Liver (tissue), 9 donors: Measurements from ENCODE around the gene KCNK18. TPM values are rescaled to one million over a fixed set of nuclear protein-coding genes. Genes with fewer than 3 reads are reported as not detected.

Source experiments
- DNase-seq: peaks from one replicate; pipeline ENCODE4 v3.0.0-alpha.2; 2017; ENCODE audit warnings: low spot score
- H3K27ac ChIP-seq, 2 donors: one replicate each; pipeline ENCODE4 v1.7.0; 2013; ENCODE audit warnings: inconsistent platforms in 2 of 2, low read length in 2 of 2, control low read depth in 1 of 2, low read depth in 1 of 2, mild to moderate bottlenecking in 1 of 2
- H3K27me3 ChIP-seq, 4 donors: one replicate each; pipeline versions ENCODE4 v1.6.1 to v1.7.0; 2013; ENCODE audit warnings: low read length in 3 of 4, inconsistent platforms in 1 of 4, mild to moderate bottlenecking in 1 of 4, moderate library complexity in 1 of 4; ENCODE audit not compliant: control insufficient read depth in 4 of 4, insufficient read depth in 4 of 4
- H3K36me3 ChIP-seq, 4 donors: one replicate each; pipeline versions ENCODE4 v1.6.1 to v1.7.0; 2013; ENCODE audit warnings: low read length in 3 of 4, mild to moderate bottlenecking in 3 of 4, low read depth in 1 of 4, moderate library complexity in 1 of 4; ENCODE audit not compliant: control insufficient read depth in 4 of 4, insufficient read depth in 3 of 4
- H3K4me1 ChIP-seq, 4 donors: one replicate each; pipeline versions ENCODE4 v1.6.1 to v1.7.0; 2013; ENCODE audit warnings: low read length in 3 of 4, mild to moderate bottlenecking in 3 of 4, moderate library complexity in 1 of 4; ENCODE audit not compliant: control insufficient read depth in 4 of 4, insufficient read depth in 4 of 4
- H3K4me3 ChIP-seq, 3 donors: one replicate each; pipeline versions ENCODE4 v1.6.1 to v1.7.0; 2013; ENCODE audit warnings: low read length in 3 of 3, control low read depth in 1 of 3, low read depth in 1 of 3, mild to moderate bottlenecking in 1 of 3
- H3K9ac ChIP-seq, 2 donors: one replicate each; pipeline ENCODE4 v1.7.0; 2013; ENCODE audit warnings: low read length in 2 of 2, mild to moderate bottlenecking in 2 of 2, moderate library complexity in 2 of 2, control low read depth in 1 of 2, low read depth in 1 of 2
- H3K9me3 ChIP-seq, 4 donors: one replicate each; pipeline versions ENCODE4 v1.6.1 to v1.7.0; 2013; ENCODE audit warnings: low read length in 3 of 4; ENCODE audit not compliant: control insufficient read depth in 4 of 4
- EGR1 ChIP-seq, 2 donors: IDR thresholded peaks; 2 replicates each; pipeline ENCODE4 v1.6.1; 2016 to 2018; ENCODE audit warnings: antibody characterized with exemption in 2 of 2, low read depth in 2 of 2
- FOXA1 ChIP-seq: IDR thresholded peaks from 2 replicates; pipeline ENCODE4 v1.6.1; 2016; ENCODE audit warnings: antibody characterized with exemption
- FOXA2 ChIP-seq: IDR thresholded peaks from 2 replicates; pipeline ENCODE4 v1.6.1; 2016; ENCODE audit warnings: antibody characterized with exemption
- GABPA ChIP-seq, 2 donors: IDR thresholded peaks in 1 of 2; conservative IDR thresholded peaks in 1 of 2; 2 replicates each; pipeline ENCODE4 v1.6.1; 2016; ENCODE audit warnings: antibody characterized with exemption in 2 of 2, mild to moderate bottlenecking in 1 of 2, moderate library complexity in 1 of 2
- HNF4A ChIP-seq, 2 donors: conservative IDR thresholded peaks; 2 replicates each; pipeline ENCODE4 v1.6.1; 2016; ENCODE audit warnings: antibody characterized with exemption in 2 of 2, mild to moderate bottlenecking in 2 of 2
- HNF4G ChIP-seq: IDR thresholded peaks from 2 replicates; pipeline ENCODE4 v1.6.1; 2016; ENCODE audit warnings: antibody characterized with exemption
- JUND ChIP-seq, 2 donors: IDR thresholded peaks; 2 replicates each; pipeline ENCODE4 v1.6.1; 2016; ENCODE audit warnings: antibody characterized with exemption in 2 of 2
- RAD21 ChIP-seq, 2 donors: IDR thresholded peaks; 2 replicates each; pipeline ENCODE4 v1.6.1; 2016; ENCODE audit warnings: antibody characterized with exemption in 2 of 2, mild to moderate bottlenecking in 2 of 2
- REST ChIP-seq: IDR thresholded peaks from 2 replicates; pipeline ENCODE4 v1.6.1; 2016; ENCODE audit warnings: antibody characterized with exemption, mild to moderate bottlenecking
- RXRA ChIP-seq, 2 donors: IDR thresholded peaks; 2 replicates each; pipeline ENCODE4 v1.6.1; 2017 to 2018; ENCODE audit warnings: antibody characterized with exemption in 2 of 2, mild to moderate bottlenecking in 1 of 2
- SP1 ChIP-seq: IDR thresholded peaks from 2 replicates; pipeline ENCODE4 v1.6.1; 2018; ENCODE audit warnings: antibody characterized with exemption, mild to moderate bottlenecking
- TAF1 ChIP-seq: conservative IDR thresholded peaks from 2 replicates; pipeline ENCODE4 v1.6.1; 2016; ENCODE audit warnings: antibody characterized with exemption, mild to moderate bottlenecking
- YY1 ChIP-seq: IDR thresholded peaks from 2 replicates; pipeline ENCODE4 v1.6.1; 2016; ENCODE audit warnings: antibody characterized with exemption, mild to moderate bottlenecking
- WGBS: extraction: QIAGEN DNeasy Blood & Tissue Kit; methylation state at CpG from one replicate; pipeline ENCODE4 v1.1.7; 2013; 5-methylcytosine and 5-hydroxymethylcytosine counted together
- polyA plus RNA-seq, 2 donors: library from polyadenylated mRNA; stranded (reverse) in 1 of 2; unstranded in 1 of 2; fragments of 200-250 nt in 1 of 2; fragments of >200 nt in 1 of 2; fragmentation: Nextera tagmentation in 1 of 2; extraction: Ambion mirVana in 1 of 2; gene quantifications; one replicate each; pipeline versions ENCODE4 v1.2.1 to v1.2.3, GENCODE V29; 2013 to 2015
- total RNA-seq, 2 donors: library from RNA; depleted of rRNA; stranded (reverse); fragments of >200 nt; gene quantifications; one replicate each; pipeline ENCODE4 v1.2.3, GENCODE V29; 2014
- TF ChIP-seq, protein P1 (sequence below): IDR thresholded peaks from 2 replicates; pipeline ENCODE4 v1.6.1; 2016; ENCODE audit warnings: antibody characterized with exemption
- TF ChIP-seq, protein P2 (sequence below): fragments of 150-350 bp; IDR thresholded peaks from 2 replicates; pipeline ENCODE4 v1.5.1; 2017; ENCODE audit warnings: improper control_type of control experiment, low read depth, low read length; ENCODE audit not compliant: missing input control
- TF ChIP-seq, protein P3 (sequence below): IDR thresholded peaks from 2 replicates; pipeline ENCODE4 v1.6.1; 2016; ENCODE audit warnings: antibody characterized with exemption
- TF ChIP-seq, protein P4 (sequence below): IDR thresholded peaks from 2 replicates; pipeline ENCODE4 v1.6.1; 2016; ENCODE audit warnings: antibody characterized with exemption
- donor health status: healthy.
- donor health status: healthy.
- donor health status: healthy.
- donor health status: healthy.
- donor health status: healthy.

The KCNK18 gene
- total and polyA plus RNA-seq, 4 donors, result not detected

DNA sequence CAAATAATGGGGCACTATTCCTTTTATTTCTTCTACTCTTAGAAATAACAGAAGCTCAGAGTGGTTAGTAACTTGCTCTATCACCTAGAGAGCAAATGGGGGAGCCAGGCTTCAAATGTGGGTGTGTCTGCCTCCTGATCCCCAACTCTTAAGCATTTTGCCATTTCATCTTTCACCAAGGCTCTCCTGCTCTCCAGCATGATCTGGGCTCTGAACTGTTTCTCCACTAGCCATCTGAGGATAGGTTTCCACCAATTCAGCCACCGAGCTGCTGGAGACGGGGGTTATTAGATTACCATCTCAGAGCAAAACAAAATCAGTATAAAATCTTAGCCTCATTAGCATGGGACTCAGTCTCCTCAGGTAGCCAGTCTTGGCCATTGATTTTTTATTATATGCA, 39.0 kb upstream of the KCNK18 start:
- Histone ChIP-seq H3K9me3 (peaks cover 0 to 2% (median 0%) of the 10 kb centered on the region in 4 donors), H3K27me3 (peaks cover 4 to 41% (median 26%) of the 10 kb centered on the region in 4 donors), H3K4me3 (no peak overlapping the region), H3K4me1 (peaks cover 3 to 10% (median 6%) of the 10 kb centered on the region in 4 donors), H3K9ac (no peak overlapping the region), H3K36me3 (no peaks in the 10 kb centered on the region), H3K27ac (no peak overlapping the region)
- 20% methylated on average over 2 of the region's 2 CpGs for WGBS
- TF ChIP-seq RAD21 (IDR thresholded peaks at IDR 0.05), result no peak
- TF ChIP-seq FOXA1, result no peak
- TF ChIP-seq GABPA (IDR thresholded peaks at IDR 0.05 in 1 of 2, conservative IDR thresholded peaks at IDR 0.05 in 1 of 2), result no peak
- TF ChIP-seq RXRA (IDR thresholded peaks at IDR 0.05), result no peak
- no peak for TF ChIP-seq EGR1 (IDR thresholded peaks at IDR 0.05; ENCODE audit: low read depth in 2 of 2)
- no peak for TF ChIP-seq JUND (IDR thresholded peaks at IDR 0.05)
- TF ChIP-seq, protein P1, sequence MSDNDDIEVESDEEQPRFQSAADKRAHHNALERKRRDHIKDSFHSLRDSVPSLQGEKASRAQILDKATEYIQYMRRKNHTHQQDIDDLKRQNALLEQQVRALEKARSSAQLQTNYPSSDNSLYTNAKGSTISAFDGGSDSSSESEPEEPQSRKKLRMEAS, result no peak
- DNase-seq, result no peak

- Histone ChIP-seq H3K4me1 (peaks cover 6 to 15% (median 11%) of the 10 kb centered on the region in 4 donors), H3K27me3 (peaks cover 1 to 45% (median 25%) of the 10 kb centered on the region in 4 donors), H3K9ac (no peak overlapping the region), H3K36me3 (no peaks in the 10 kb centered on the region), H3K27ac (no peak overlapping the region), H3K9me3 (peaks cover 0 to 2% (median 0%) of the 10 kb centered on the region in 4 donors), H3K4me3 (no peak overlapping the region)
- TF ChIP-seq FOXA2, result no peak
- TF ChIP-seq SP1, result no peak
- TF ChIP-seq HNF4G, result no peak
- no peak for TF ChIP-seq YY1
- TF ChIP-seq, protein P2, sequence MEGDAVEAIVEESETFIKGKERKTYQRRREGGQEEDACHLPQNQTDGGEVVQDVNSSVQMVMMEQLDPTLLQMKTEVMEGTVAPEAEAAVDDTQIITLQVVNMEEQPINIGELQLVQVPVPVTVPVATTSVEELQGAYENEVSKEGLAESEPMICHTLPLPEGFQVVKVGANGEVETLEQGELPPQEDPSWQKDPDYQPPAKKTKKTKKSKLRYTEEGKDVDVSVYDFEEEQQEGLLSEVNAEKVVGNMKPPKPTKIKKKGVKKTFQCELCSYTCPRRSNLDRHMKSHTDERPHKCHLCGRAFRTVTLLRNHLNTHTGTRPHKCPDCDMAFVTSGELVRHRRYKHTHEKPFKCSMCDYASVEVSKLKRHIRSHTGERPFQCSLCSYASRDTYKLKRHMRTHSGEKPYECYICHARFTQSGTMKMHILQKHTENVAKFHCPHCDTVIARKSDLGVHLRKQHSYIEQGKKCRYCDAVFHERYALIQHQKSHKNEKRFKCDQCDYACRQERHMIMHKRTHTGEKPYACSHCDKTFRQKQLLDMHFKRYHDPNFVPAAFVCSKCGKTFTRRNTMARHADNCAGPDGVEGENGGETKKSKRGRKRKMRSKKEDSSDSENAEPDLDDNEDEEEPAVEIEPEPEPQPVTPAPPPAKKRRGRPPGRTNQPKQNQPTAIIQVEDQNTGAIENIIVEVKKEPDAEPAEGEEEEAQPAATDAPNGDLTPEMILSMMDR, result no peak
- TF ChIP-seq FOXA1, result no peak
- TF ChIP-seq, protein P3, sequence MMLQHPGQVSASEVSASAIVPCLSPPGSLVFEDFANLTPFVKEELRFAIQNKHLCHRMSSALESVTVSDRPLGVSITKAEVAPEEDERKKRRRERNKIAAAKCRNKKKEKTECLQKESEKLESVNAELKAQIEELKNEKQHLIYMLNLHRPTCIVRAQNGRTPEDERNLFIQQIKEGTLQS, result no peak
- no peak for TF ChIP-seq TAF1
- TF ChIP-seq, protein P1, result no peak
- DNase-seq, result no peak
- 10% methylated on average over 6 of the region's 6 CpGs for WGBS
Observed at GRCh38 chr10:117159390-117159789, 37.9 kb upstream of the KCNK18 start.

GRCh38 chr10:117160567-117160966, 36.7 kb upstream of the KCNK18 start:
- DNase-seq, result no peak
- no peak overlapping the region for H3K27ac ChIP-seq

More at GRCh38 chr10:117160567-117160966, 36.7 kb upstream of the KCNK18 start:
- no peaks in the 10 kb centered on the region for H3K36me3 ChIP-seq
- 15% methylated on average over 5 of the region's 5 CpGs for WGBS
- H3K4me1 ChIP-seq, result peaks cover 11 to 25% (median 14%) of the 10 kb centered on the region in 4 donors
- H3K4me3 ChIP-seq, result no peak overlapping the region
- H3K27me3 ChIP-seq, result peaks cover 0 to 47% (median 24%) of the 10 kb centered on the region in 4 donors
- TF ChIP-seq, protein P4, sequence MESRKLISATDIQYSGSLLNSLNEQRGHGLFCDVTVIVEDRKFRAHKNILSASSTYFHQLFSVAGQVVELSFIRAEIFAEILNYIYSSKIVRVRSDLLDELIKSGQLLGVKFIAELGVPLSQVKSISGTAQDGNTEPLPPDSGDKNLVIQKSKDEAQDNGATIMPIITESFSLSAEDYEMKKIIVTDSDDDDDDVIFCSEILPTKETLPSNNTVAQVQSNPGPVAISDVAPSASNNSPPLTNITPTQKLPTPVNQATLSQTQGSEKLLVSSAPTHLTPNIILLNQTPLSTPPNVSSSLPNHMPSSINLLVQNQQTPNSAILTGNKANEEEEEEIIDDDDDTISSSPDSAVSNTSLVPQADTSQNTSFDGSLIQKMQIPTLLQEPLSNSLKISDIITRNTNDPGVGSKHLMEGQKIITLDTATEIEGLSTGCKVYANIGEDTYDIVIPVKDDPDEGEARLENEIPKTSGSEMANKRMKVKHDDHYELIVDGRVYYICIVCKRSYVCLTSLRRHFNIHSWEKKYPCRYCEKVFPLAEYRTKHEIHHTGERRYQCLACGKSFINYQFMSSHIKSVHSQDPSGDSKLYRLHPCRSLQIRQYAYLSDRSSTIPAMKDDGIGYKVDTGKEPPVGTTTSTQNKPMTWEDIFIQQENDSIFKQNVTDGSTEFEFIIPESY, result no peak
- TF ChIP-seq REST (no peak), HNF4G (no peak), HNF4A (conservative IDR thresholded peaks at IDR 0.05) (no peak), RXRA (IDR thresholded peaks at IDR 0.05) (no peak), SP1 (no peak), GABPA (IDR thresholded peaks at IDR 0.05 in 1 of 2, conservative IDR thresholded peaks at IDR 0.05 in 1 of 2) (no peak), RAD21 (IDR thresholded peaks at IDR 0.05) (no peak), JUND (IDR thresholded peaks at IDR 0.05) (no peak), FOXA2 (no peak), YY1 (no peak)
- TF ChIP-seq, protein P1, result no peak
- TF ChIP-seq, protein P3, result no peak
- no peak overlapping the region for H3K9ac ChIP-seq
- H3K9me3 ChIP-seq, result peaks cover 0 to 2% (median 0%) of the 10 kb centered on the region in 4 donors
